Upper lobe of right lung (tissue), 1 donor: ENCODE results near the gene GPC3. TPM values are rescaled to one million over a fixed set of nuclear protein-coding genes. Genes with fewer than 3 reads are reported as not detected.
A peak's percentile ranks its signal among the peaks of the same experiment; 100 is the strongest.
"Not testable (repeated sequence)": the region's sequence is repeated elsewhere in the genome, so short reads cannot be mapped to it uniquely, and the experiment has no call there.

Experiments
- ATAC-seq: fragments of 200-7000 bp; cut with Tn5 transposase; one replicate; pipeline ENCODE4 v1.9.1; 2020; ENCODE audit warnings: mild to moderate bottlenecking, moderate library complexity
- DNase-seq: peaks from one replicate; pipeline ENCODE4 v3.0.0-alpha.2; 2020
- H3K27ac ChIP-seq: fragments of 200-600 bp; one replicate; pipeline ENCODE4 v1.8.0; 2022
- H3K27me3 ChIP-seq: fragments of 200-600 bp; one replicate; pipeline ENCODE4 v1.8.0; 2022; ENCODE audit warnings: mild to moderate bottlenecking
- H3K36me3 ChIP-seq: fragments of 200-600 bp; one replicate; pipeline ENCODE4 v1.8.0; 2022
- H3K4me1 ChIP-seq: fragments of 200-600 bp; one replicate; pipeline ENCODE4 v1.8.0; 2022
- H3K4me3 ChIP-seq: fragments of 200-600 bp; one replicate; pipeline ENCODE4 v1.8.0; 2022; ENCODE audit warnings: mild to moderate bottlenecking
- H3K9me3 ChIP-seq: fragments of 200-600 bp; one replicate; pipeline ENCODE4 v1.8.0; 2022
- intact Hi-C: fragments of 100-400 bp; cut with DNase I; formaldehyde crosslinking; loops from one replicate; pipeline ENCODE4 v1.11.0; 2022
- total RNA-seq: library from RNA; stranded (reverse); fragmentation: NEBNext Ultra II Directional; extraction: Animal tissue kit (Norgen Biotek cat#: 25700); gene quantifications from one replicate; pipeline ENCODE4 v1.2.1, GENCODE V29; 2021
- TF ChIP-seq, protein P1 (sequence below): fragments of 200-600 bp; IDR thresholded peaks from one replicate; pipeline ENCODE4 v1.8.0; 2022; ENCODE audit warnings: antibody characterized with exemption
- donor health status: DM: no; HTN: yes; CAD: no; lungs with severe emphysema.

The GPC3 gene
- total RNA-seq, 1 donor from 2014 or later, result 67.7 TPM

GRCh38 chrX:133630362-133630761 is 355.0 kb downstream of the GPC3 start:
- Histone ChIP-seq H3K36me3 (no peaks in the 10 kb centered on the region), H3K27me3 (no peaks in the 10 kb centered on the region), H3K4me1 (no peaks in the 10 kb centered on the region), H3K4me3 (no peak overlapping the region), H3K27ac (no peak overlapping the region), H3K9me3 (no peaks in the 10 kb centered on the region)
- intact Hi-C loops, result no loop called here
- ATAC-seq, result no peak
- DNase-seq, result no peak
- TF ChIP-seq, protein P1, sequence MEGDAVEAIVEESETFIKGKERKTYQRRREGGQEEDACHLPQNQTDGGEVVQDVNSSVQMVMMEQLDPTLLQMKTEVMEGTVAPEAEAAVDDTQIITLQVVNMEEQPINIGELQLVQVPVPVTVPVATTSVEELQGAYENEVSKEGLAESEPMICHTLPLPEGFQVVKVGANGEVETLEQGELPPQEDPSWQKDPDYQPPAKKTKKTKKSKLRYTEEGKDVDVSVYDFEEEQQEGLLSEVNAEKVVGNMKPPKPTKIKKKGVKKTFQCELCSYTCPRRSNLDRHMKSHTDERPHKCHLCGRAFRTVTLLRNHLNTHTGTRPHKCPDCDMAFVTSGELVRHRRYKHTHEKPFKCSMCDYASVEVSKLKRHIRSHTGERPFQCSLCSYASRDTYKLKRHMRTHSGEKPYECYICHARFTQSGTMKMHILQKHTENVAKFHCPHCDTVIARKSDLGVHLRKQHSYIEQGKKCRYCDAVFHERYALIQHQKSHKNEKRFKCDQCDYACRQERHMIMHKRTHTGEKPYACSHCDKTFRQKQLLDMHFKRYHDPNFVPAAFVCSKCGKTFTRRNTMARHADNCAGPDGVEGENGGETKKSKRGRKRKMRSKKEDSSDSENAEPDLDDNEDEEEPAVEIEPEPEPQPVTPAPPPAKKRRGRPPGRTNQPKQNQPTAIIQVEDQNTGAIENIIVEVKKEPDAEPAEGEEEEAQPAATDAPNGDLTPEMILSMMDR, result no peak

DNA sequence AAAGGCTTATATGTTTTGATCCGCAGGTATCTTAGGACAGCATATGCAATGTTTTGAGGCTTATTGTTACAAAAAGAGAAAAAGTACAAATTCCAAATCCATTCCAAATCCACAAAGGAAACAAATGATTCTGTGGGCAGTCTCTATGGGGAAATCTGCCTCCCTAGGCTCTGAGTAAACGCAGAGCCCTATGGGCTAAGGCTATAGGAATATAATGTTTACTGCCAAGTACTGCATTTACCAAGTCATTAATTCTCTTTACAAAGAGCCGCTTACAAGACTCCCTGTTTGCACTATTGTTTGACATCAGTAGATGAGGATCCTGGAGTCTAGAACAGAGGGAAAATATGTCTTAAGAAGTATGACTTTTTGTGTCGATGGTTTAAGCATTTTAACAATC is 357.7 kb downstream of the GPC3 start:
- H3K36me3 ChIP-seq, result no peaks in the 10 kb centered on the region
- TF ChIP-seq, protein P1, result no peak
- ATAC-seq (no peak), DNase-seq (no peak)
- H3K9me3 ChIP-seq, result no peaks in the 10 kb centered on the region
- H3K27ac ChIP-seq, result no peak overlapping the region
- intact Hi-C loops, result no loop called here
- H3K27me3 ChIP-seq, result no peaks in the 10 kb centered on the region
- H3K4me1 ChIP-seq, result no peaks in the 10 kb centered on the region
- no peak overlapping the region for H3K4me3 ChIP-seq

DNA sequence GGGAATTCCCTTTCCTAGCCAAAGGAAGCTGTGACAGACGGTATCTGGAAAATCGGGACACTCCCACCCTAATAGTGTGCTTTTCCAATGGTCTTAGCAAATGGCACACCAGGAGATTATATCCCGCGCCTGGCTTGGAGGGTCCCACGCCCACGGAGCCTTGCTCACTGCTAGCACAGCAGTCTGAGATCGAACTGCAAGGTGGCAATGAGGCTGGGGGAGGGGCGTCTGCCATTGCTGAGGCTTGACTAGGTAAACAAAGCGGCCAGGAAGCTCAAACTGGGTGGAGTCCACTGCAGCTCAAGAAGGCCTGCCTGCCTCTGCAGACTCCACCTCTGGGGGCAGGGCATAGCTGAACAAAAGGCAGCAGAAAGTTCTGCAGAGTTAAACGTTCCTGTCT is 364.0 kb downstream of the GPC3 start:
- intact Hi-C loops, H3K9me3 ChIP-seq, H3K4me1 ChIP-seq, H3K4me3 ChIP-seq, H3K27me3 ChIP-seq, H3K36me3 ChIP-seq, H3K27ac ChIP-seq, DNase-seq, ATAC-seq: not testable (repeated sequence)

DNA sequence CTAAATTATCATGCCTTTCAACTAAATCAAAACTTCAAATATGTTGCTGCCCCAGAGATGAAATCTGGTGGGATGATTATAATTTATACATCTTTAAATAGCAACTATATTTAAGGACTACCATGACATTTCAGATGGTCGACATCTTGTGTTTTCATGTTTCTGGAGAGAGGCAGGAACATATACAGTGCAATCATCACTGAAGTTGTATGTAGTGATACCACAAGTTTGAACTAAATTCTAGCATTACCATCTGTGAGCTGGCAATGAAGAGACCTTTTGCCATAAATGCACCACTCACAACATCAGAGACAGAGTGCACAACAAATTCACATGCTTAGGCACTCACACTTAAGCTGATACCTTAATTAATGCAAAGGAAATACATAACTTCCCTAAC is 373.7 kb downstream of the GPC3 start:
- Histone ChIP-seq H3K9me3 (no peaks in the 10 kb centered on the region), H3K36me3 (no peaks in the 10 kb centered on the region), H3K27me3 (no peaks in the 10 kb centered on the region), H3K4me1 (peaks cover 3% of the 10 kb centered on the region), H3K4me3 (no peak overlapping the region), H3K27ac (no peak overlapping the region)
- DNase-seq (no peak), ATAC-seq (no peak)
- intact Hi-C loops, result no loop called here
- TF ChIP-seq, protein P1, result no peak

GRCh38 chrX:133610056-133610455 is 375.3 kb downstream of the GPC3 start:
- no peak overlapping the region for H3K27ac ChIP-seq
- H3K36me3 ChIP-seq, result no peaks in the 10 kb centered on the region
- DNase-seq (no peak), ATAC-seq (no peak)
- H3K27me3 ChIP-seq, result no peaks in the 10 kb centered on the region
- no peaks in the 10 kb centered on the region for H3K9me3 ChIP-seq
- TF ChIP-seq, protein P1, result no peak
- no peak overlapping the region for H3K4me3 ChIP-seq
- intact Hi-C loops, result no loop called here
- peaks cover 3% of the 10 kb centered on the region for H3K4me1 ChIP-seq

GRCh38 chrX:133609166-133609565 is 376.2 kb downstream of the GPC3 start:
- Histone ChIP-seq H3K4me1 (peaks cover 3% of the 10 kb centered on the region), H3K36me3 (no peaks in the 10 kb centered on the region), H3K27me3 (no peaks in the 10 kb centered on the region), H3K4me3 (no peak overlapping the region), H3K27ac (no peak overlapping the region), H3K9me3 (no peaks in the 10 kb centered on the region)
- intact Hi-C loops, result no loop called here
- ATAC-seq (peak; percentile 65), DNase-seq (no peak)
- TF ChIP-seq, protein P1, result no peak
